Vagina (tissue), 2 donors: ENCODE data around the gene NTSR1. TPM values are rescaled to one million over a fixed set of nuclear protein-coding genes. Genes with fewer than 3 reads are reported as not detected.

Source experiments
- DNase-seq, 2 donors: peaks; one replicate each; pipeline ENCODE4 v3.0.0-alpha.2; 2017; ENCODE audit errors: extremely low spot score in 2 of 2
- H3K27ac ChIP-seq: fragments of 200-600 bp; sonication (generic); one replicate; pipeline ENCODE4 v1.5.1; 2019
- H3K27me3 ChIP-seq: fragments of 200-600 bp; sonication (generic); one replicate; pipeline ENCODE4 v1.5.1; 2019
- H3K36me3 ChIP-seq, 2 donors: fragments of 200-600 bp; sonication (generic); one replicate each; pipeline ENCODE4 v1.5.1; 2017 to 2019
- H3K4me1 ChIP-seq: fragments of 200-600 bp; sonication (generic); one replicate; pipeline ENCODE4 v1.5.1; 2019
- H3K4me3 ChIP-seq, 2 donors: fragments of 200-600 bp; sonication (generic); 1 replicate in 1 of 2; 2 replicates in 1 of 2; pipeline ENCODE4 v1.5.1; 2016 to 2019
- H3K9me3 ChIP-seq: fragments of 200-600 bp; sonication (generic); one replicate; pipeline ENCODE4 v1.5.1; 2019
- POLR2A ChIP-seq, 2 donors: fragments of 450-650 bp; IDR thresholded peaks; one replicate each; pipeline ENCODE4 v1.6.1; 2017; ENCODE audit warnings: antibody characterized with exemption in 2 of 2, mild to moderate bottlenecking in 2 of 2, moderate library complexity in 2 of 2
- POLR2AphosphoS5 ChIP-seq, 2 donors: sonication (generic); formaldehyde crosslinking; IDR thresholded peaks; one replicate each; pipeline ENCODE4 v1.9.0; 2017; ENCODE audit warnings: antibody characterized with exemption in 2 of 2, mild to moderate bottlenecking in 2 of 2, low read depth in 1 of 2; ENCODE audit not compliant: insufficient read depth in 1 of 2
- intact Hi-C: fragments of 100-400 bp; cut with DNase I; formaldehyde crosslinking; loops from one replicate; pipeline ENCODE4 v1.15.1; 2023
- total RNA-seq: library from RNA; depleted of rRNA; stranded (reverse); fragments of >200 nt; gene quantifications from one replicate; pipeline ENCODE4 v1.2.3, GENCODE V29; 2016
- TF ChIP-seq, protein P1 (sequence below), 3 experiments: fragments of 450-650 bp in 2 of 3; fragments of 200-600 bp in 1 of 3; sonication (generic) in 1 of 3; IDR thresholded peaks; one replicate each; pipeline ENCODE4 v1.5.1; 2017 to 2019; ENCODE audit warnings: antibody characterized with exemption in 3 of 3, mild to moderate bottlenecking in 2 of 3, moderate library complexity in 2 of 3

Gene NTSR1
- total RNA-seq, 1 donor from 2014 or later = 0.49 TPM

- no peak overlapping the region for H3K27ac ChIP-seq
- intact Hi-C loops = no loop called here
- H3K36me3 ChIP-seq = no peaks in the 10 kb centered on the region
- no peaks in the 10 kb centered on the region for H3K27me3 ChIP-seq
- H3K9me3 ChIP-seq = no peaks in the 10 kb centered on the region
- H3K4me3 ChIP-seq = no peak overlapping the region
- no peaks in the 10 kb centered on the region for H3K4me1 ChIP-seq
- DNase-seq = no peak
- no peak for TF ChIP-seq POLR2A (IDR thresholded peaks at IDR 0.05)
- no peak for TF ChIP-seq POLR2AphosphoS5 (IDR thresholded peaks at IDR 0.05; ENCODE audit: insufficient read depth in 1 of 2, low read depth in 1 of 2)
- TF ChIP-seq, protein P1, sequence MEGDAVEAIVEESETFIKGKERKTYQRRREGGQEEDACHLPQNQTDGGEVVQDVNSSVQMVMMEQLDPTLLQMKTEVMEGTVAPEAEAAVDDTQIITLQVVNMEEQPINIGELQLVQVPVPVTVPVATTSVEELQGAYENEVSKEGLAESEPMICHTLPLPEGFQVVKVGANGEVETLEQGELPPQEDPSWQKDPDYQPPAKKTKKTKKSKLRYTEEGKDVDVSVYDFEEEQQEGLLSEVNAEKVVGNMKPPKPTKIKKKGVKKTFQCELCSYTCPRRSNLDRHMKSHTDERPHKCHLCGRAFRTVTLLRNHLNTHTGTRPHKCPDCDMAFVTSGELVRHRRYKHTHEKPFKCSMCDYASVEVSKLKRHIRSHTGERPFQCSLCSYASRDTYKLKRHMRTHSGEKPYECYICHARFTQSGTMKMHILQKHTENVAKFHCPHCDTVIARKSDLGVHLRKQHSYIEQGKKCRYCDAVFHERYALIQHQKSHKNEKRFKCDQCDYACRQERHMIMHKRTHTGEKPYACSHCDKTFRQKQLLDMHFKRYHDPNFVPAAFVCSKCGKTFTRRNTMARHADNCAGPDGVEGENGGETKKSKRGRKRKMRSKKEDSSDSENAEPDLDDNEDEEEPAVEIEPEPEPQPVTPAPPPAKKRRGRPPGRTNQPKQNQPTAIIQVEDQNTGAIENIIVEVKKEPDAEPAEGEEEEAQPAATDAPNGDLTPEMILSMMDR (IDR thresholded peaks at IDR 0.05) = no peak
These were observed 36.9 kb upstream of the NTSR1 start for GRCh38 chr20:62671765-62672164.

GRCh38 chr20:62674370-62674769 is 34.3 kb upstream of the NTSR1 start:
- no peaks in the 10 kb centered on the region for H3K36me3 ChIP-seq
- no peaks in the 10 kb centered on the region for H3K9me3 ChIP-seq
- H3K27ac ChIP-seq = no peak overlapping the region
- intact Hi-C loops = no loop called here
- TF ChIP-seq POLR2A (IDR thresholded peaks at IDR 0.05) (no peak), POLR2AphosphoS5 (IDR thresholded peaks at IDR 0.05; ENCODE audit: insufficient read depth in 1 of 2, low read depth in 1 of 2) (no peak)
- TF ChIP-seq, protein P1 (IDR thresholded peaks at IDR 0.05) = no peak
- H3K27me3 ChIP-seq = no peaks in the 10 kb centered on the region
- DNase-seq = no peak
- H3K4me1 ChIP-seq = no peaks in the 10 kb centered on the region
- H3K4me3 ChIP-seq = no peak overlapping the region

DNA sequence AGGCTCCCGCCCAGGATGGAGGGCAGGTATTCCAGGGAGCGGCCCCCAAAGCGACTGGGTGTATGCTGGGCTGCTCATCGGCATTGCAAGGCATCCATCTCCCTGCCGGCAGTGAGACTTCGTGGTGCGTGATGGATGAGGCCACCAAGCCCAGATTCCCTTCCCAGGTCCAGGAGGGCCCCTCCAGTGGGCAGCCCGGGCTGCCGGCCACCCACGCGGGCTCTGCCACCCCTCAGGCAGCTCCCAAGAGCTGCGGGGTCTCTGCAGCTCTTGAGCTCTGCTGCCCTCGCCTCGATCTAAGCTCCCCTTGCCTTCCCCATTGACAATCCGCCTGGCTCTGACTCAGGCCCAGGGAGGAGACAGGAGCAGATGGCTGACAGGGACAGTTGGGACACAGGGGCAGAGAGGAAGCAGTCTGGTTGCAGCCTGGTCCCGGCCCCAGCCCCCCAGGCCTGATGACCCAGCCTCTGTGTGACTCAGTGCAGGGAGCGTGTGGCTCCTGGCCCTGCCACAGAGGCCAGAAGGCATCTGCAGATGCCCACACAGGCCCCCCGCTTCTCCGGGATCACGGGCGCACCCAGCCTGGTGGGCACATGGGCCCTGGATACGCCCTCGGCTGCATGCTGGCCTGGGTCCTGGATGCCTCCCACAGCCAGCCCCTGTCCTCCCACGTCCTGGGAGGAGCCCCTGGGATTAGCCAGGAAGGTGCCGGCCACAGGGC is 33.3 kb upstream of the NTSR1 start:
- TF ChIP-seq POLR2A (IDR thresholded peaks at IDR 0.05) (no peak), POLR2AphosphoS5 (IDR thresholded peaks at IDR 0.05; ENCODE audit: insufficient read depth in 1 of 2, low read depth in 1 of 2) (no peak)
- TF ChIP-seq, protein P1 (IDR thresholded peaks at IDR 0.05) = no peak
- Histone ChIP-seq H3K9me3 (peaks cover 3% of the 10 kb centered on the region), H3K4me3 (no peak overlapping the region), H3K36me3 (no peaks in the 10 kb centered on the region), H3K4me1 (no peaks in the 10 kb centered on the region), H3K27ac (no peak overlapping the region), H3K27me3 (no peaks in the 10 kb centered on the region)
- DNase-seq = no peak
- intact Hi-C loops = no loop called here

DNA sequence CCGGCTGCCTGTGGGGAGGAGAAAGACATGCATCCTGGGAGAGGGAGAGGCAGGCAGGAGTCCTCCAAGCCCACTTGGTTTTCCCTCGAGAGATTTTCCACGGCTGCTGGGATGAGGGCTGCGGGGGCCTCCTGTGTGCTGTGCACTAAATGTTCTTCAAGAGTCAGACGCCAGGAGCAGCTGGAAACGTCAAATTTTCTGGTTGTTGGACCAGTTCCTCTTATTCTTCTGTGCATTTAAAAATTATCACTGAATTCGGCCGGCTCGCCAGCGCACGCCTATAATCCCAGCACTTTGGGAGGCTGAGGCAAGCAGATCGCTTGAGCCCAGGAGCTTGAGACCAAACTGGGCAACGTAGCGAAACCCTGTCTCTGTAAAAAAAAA is 32.8 kb upstream of the NTSR1 start:
- Histone ChIP-seq H3K27me3 (no peaks in the 10 kb centered on the region), H3K36me3 (no peaks in the 10 kb centered on the region), H3K27ac (no peak overlapping the region), H3K4me3 (no peak overlapping the region), H3K9me3 (peaks cover 3% of the 10 kb centered on the region), H3K4me1 (no peaks in the 10 kb centered on the region)
- intact Hi-C loops = no loop called here
- TF ChIP-seq, protein P1 (IDR thresholded peaks at IDR 0.05) = no peak
- TF ChIP-seq POLR2AphosphoS5 (IDR thresholded peaks at IDR 0.05; ENCODE audit: insufficient read depth in 1 of 2, low read depth in 1 of 2) (no peak), POLR2A (IDR thresholded peaks at IDR 0.05) (no peak)
- DNase-seq = no peak

DNA sequence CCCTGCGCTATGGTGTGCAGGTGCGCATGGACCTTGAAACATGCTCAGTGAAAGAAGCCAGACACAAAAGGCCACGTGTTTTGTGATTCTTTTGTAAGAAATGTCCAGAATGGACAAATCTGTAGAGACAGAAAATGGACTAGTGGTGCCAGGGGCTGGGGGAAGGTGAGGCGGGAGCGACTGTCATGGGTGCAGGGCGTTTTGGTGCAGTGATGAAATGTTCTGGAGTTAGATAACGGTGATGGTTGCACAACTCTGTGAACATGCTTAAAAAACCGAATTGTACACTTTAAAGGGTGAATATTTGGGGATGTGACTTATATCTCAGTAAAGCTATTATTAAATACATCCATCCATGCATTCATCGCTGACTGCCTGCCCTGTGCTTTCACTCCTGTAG is 31.7 kb upstream of the NTSR1 start:
- H3K9me3 ChIP-seq = peaks cover 3% of the 10 kb centered on the region
- no peaks in the 10 kb centered on the region for H3K27me3 ChIP-seq
- TF ChIP-seq, protein P1 (IDR thresholded peaks at IDR 0.05) = no peak
- no peak for TF ChIP-seq POLR2AphosphoS5 (IDR thresholded peaks at IDR 0.05; ENCODE audit: insufficient read depth in 1 of 2, low read depth in 1 of 2)
- TF ChIP-seq POLR2A (IDR thresholded peaks at IDR 0.05) = no peak
- H3K4me1 ChIP-seq = no peaks in the 10 kb centered on the region
- H3K27ac ChIP-seq = no peak overlapping the region
- DNase-seq = no peak
- intact Hi-C loops = no loop called here
- H3K36me3 ChIP-seq = no peaks in the 10 kb centered on the region
- no peak overlapping the region for H3K4me3 ChIP-seq
